Measurements from ENCODE around the gene STS. TPM values are rescaled to one million over a fixed set of nuclear protein-coding genes. Genes with fewer than 3 reads are reported as not detected.

The STS gene
- total RNA-seq, 1 experiment from 2014 or later = 0.54 TPM

DNA sequence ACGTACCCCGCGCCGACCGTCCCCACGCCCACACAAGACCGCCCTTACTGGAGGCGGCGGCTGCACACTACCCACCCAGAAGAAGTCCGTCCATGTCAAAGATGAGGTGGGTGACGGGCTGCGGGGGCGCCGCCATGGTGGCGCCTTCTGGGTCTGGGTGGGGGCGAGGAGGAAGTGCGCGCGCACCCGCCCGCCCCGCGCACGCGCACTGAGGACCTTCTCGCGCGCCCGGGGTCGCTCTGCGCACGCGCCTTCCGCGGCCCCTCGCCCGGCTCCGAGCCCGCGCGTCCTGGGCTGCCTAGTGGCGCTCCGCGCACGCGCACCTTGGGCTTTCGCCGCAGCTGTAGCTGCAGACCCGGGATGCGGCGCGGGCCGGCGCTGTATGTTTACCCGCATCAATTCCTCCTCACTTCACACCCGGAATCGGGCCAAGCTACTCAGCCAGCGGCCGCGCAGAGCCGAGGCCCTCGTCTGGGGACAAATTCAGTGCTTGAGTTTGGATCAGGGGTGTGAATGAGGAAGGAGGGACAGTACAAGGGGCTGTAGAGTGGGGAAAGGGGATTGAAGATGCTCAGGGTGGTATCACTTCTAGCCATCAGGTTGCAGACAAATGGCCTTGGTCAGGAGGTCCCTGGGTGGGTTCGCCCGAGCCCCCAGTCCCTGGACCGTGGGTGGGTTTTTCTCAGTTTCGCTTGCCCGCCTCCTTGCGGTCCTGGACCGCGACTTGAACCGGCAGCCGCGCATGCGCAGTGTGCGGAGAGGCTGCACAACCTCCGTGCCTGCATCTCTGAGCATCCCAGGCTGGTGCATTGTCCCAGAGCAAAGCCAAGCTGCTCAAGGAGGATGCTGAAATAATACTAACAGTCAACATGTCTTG lies 704 bp downstream of the STS start, which contains the start of gene PUDP (continued):
- TF ChIP-seq CEBPB (IDR thresholded peaks at IDR 0.05; ENCODE audit: low read depth) = no peak
- no peak for TF ChIP-seq FOSL1 (IDR thresholded peaks at IDR 0.05; ENCODE audit: low read depth)
- no peak for TF ChIP-seq SRF (IDR thresholded peaks at IDR 0.05; ENCODE audit: low read depth)
- TF ChIP-seq, protein P1, sequence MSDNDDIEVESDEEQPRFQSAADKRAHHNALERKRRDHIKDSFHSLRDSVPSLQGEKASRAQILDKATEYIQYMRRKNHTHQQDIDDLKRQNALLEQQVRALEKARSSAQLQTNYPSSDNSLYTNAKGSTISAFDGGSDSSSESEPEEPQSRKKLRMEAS (IDR thresholded peaks at IDR 0.05) = no peak

DNA sequence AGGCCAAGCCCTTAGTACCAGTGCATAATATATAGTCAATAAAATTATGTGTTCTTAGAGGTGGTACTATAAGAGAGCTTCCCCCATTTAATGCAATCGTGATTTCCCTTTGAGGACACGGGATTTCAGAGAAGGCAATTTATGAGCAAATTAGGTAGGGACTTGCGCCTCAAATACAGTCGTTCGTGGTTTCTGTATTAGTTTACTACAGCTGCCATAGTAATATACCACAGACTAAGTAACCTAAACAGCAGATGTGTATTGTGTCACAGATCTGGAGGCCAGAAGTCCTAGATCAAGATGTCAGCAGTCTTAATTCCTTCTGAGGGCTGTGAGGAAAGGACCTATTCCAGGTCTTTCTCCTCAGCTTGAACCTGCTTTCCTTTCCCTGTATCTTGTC lies 1.9 kb downstream of the STS start:
- H3K9me2 ChIP-seq (ENCODE audit: insufficient read depth) = no peaks in the 10 kb centered on the region
- no peak overlapping the region for H3K4me3 ChIP-seq (replicated peaks in 1 of 2; ENCODE audit: low read depth in 1 of 2, low read length in 2 of 2)
- intact Hi-C loops (cut with micrococcal nuclease) = no loop called here

More for the DNA sequence above, 1.9 kb downstream of the STS start:
- POLR2A ChIA-PET = no interaction called here
- H4K20me1 ChIP-seq (ENCODE audit: insufficient read depth) = no peaks in the 10 kb centered on the region
- H2AFZ ChIP-seq (ENCODE audit: low read depth, low read length, poor library complexity, severe bottlenecking) = no peak overlapping the region
- no peaks in the 10 kb centered on the region for H3K27me3 ChIP-seq (ENCODE audit: insufficient read depth, low read length)
- H3K9ac ChIP-seq (ENCODE audit: low read length) = no peak overlapping the region
- H3K79me2 ChIP-seq (ENCODE audit: insufficient read depth, low read length) = peaks cover 27% of the 10 kb centered on the region
- H3K4me2 ChIP-seq (ENCODE audit: low read length) = no peak overlapping the region
- H3K27ac ChIP-seq (ENCODE audit: low read depth, low read length) = no peak overlapping the region
- no TSS peak for BruUV-seq (replicated peaks)
- peaks cover 0 to 3% of the 10 kb centered on the region in 2 experiments; a peak in 2 of 4 replicates for H3K4me1 ChIP-seq (ENCODE audit: control insufficient read depth in 1 of 2, insufficient read depth in 2 of 2, low read length in 2 of 2)
- CTCF ChIA-PET = no interaction called here
- DNase-seq (ENCODE audit: low read depth, low spot score) (no peak), ATAC-seq (no peak)
- RAD21 ChIA-PET (ENCODE audit: low non-redundant PET in 1 of 2, low total read pairs in 2 of 2, uncharacterized antibody in 2 of 2, unreplicated experiment in 2 of 2) = no interaction called here
- no peaks in the 10 kb centered on the region for H3K9me3 ChIP-seq (ENCODE audit: control insufficient read depth in 1 of 2, insufficient read depth in 1 of 2, low read depth in 1 of 2, low read length in 2 of 2)
- H3K36me3 ChIP-seq (ENCODE audit: control insufficient read depth in 1 of 2, insufficient read depth in 2 of 2, low read length in 2 of 2) = no peaks in the 10 kb centered on the region
- TF ChIP-seq CEBPB (IDR thresholded peaks at IDR 0.05; ENCODE audit: low read depth) (no peak), POLR2A (IDR thresholded peaks at IDR 0.05; ENCODE audit: borderline replicate concordance, extremely low read depth, insufficient read depth, insufficient read length) (no peak), SRF (IDR thresholded peaks at IDR 0.05; ENCODE audit: low read depth) (no peak), YY1 (IDR thresholded peaks at IDR 0.05; ENCODE audit: extremely low read depth, insufficient replicate concordance, low read depth, low read length) (no peak), ZFX (IDR thresholded peaks at IDR 0.05) (no peak), EGR1 (IDR thresholded peaks at IDR 0.05; ENCODE audit: low read depth) (no peak), JUND (IDR thresholded peaks at IDR 0.05) (no peak), SP1 (IDR thresholded peaks at IDR 0.05; ENCODE audit: low read depth) (no peak)
- TF ChIP-seq, protein P2, sequence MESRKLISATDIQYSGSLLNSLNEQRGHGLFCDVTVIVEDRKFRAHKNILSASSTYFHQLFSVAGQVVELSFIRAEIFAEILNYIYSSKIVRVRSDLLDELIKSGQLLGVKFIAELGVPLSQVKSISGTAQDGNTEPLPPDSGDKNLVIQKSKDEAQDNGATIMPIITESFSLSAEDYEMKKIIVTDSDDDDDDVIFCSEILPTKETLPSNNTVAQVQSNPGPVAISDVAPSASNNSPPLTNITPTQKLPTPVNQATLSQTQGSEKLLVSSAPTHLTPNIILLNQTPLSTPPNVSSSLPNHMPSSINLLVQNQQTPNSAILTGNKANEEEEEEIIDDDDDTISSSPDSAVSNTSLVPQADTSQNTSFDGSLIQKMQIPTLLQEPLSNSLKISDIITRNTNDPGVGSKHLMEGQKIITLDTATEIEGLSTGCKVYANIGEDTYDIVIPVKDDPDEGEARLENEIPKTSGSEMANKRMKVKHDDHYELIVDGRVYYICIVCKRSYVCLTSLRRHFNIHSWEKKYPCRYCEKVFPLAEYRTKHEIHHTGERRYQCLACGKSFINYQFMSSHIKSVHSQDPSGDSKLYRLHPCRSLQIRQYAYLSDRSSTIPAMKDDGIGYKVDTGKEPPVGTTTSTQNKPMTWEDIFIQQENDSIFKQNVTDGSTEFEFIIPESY (IDR thresholded peaks at IDR 0.05; ENCODE audit: extremely low read depth, insufficient replicate concordance, low read length) = no peak
- TF ChIP-seq, protein P3, sequence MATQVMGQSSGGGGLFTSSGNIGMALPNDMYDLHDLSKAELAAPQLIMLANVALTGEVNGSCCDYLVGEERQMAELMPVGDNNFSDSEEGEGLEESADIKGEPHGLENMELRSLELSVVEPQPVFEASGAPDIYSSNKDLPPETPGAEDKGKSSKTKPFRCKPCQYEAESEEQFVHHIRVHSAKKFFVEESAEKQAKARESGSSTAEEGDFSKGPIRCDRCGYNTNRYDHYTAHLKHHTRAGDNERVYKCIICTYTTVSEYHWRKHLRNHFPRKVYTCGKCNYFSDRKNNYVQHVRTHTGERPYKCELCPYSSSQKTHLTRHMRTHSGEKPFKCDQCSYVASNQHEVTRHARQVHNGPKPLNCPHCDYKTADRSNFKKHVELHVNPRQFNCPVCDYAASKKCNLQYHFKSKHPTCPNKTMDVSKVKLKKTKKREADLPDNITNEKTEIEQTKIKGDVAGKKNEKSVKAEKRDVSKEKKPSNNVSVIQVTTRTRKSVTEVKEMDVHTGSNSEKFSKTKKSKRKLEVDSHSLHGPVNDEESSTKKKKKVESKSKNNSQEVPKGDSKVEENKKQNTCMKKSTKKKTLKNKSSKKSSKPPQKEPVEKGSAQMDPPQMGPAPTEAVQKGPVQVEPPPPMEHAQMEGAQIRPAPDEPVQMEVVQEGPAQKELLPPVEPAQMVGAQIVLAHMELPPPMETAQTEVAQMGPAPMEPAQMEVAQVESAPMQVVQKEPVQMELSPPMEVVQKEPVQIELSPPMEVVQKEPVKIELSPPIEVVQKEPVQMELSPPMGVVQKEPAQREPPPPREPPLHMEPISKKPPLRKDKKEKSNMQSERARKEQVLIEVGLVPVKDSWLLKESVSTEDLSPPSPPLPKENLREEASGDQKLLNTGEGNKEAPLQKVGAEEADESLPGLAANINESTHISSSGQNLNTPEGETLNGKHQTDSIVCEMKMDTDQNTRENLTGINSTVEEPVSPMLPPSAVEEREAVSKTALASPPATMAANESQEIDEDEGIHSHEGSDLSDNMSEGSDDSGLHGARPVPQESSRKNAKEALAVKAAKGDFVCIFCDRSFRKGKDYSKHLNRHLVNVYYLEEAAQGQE (IDR thresholded peaks at IDR 0.05; ENCODE audit: low read depth) = no peak
